K562 (cell line): ENCODE results near the gene SLC25A45. TPM values are rescaled to one million over a fixed set of nuclear protein-coding genes. Genes with fewer than 3 reads are reported as not detected.

Experiments
- C11orf30 ChIP-seq: fragments of 450-650 bp; IDR thresholded peaks from 2 replicates; pipeline ENCODE4 v1.6.1; 2016; ENCODE audit warnings: low read depth, mild to moderate bottlenecking
- CBX1 ChIP-seq: sonication (generic); IDR thresholded peaks from 2 replicates; pipeline ENCODE4 v1.6.1; 2016; ENCODE audit warnings: antibody characterized with exemption, low read depth, mild to moderate bottlenecking
- CXXC5 ChIP-seq: fragments of 250-450 bp; sonication (Bioruptor Pico); IDR thresholded peaks from 2 replicates; pipeline ENCODE4 v1.8.0; 2022; ENCODE audit warnings: inconsistent platforms, mild to moderate bottlenecking, moderate library complexity
- E2F3 ChIP-seq: fragments of 250-450 bp; sonication (Bioruptor Pico); IDR thresholded peaks from 2 replicates; pipeline ENCODE4 v1.4.0; 2020; ENCODE audit warnings: mild to moderate bottlenecking
- ETV1 ChIP-seq: fragments of 450-650 bp; conservative IDR thresholded peaks from 2 replicates; pipeline ENCODE4 v1.6.1; 2016; ENCODE audit warnings: missing genetic modification characterization, control low read depth, low read depth, missing compliant biosample characterization
- HDAC6 ChIP-seq: IDR thresholded peaks from 2 replicates; pipeline ENCODE4 v1.6.1; 2012; ENCODE audit warnings: low read depth, mild to moderate bottlenecking, control low read depth, inconsistent platforms, low read length, moderate library complexity
- MCM5 ChIP-seq: fragments of 450-650 bp; IDR thresholded peaks from 2 replicates; pipeline ENCODE4 v1.6.1; 2016; ENCODE audit warnings: low read depth
- MXI1 ChIP-seq: IDR thresholded peaks from 2 replicates; pipeline ENCODE4 v1.6.1; 2011; ENCODE audit warnings: low read depth, mild to moderate bottlenecking, improper control_type of control experiment, low read length
- NFIC ChIP-seq: fragments of 450-650 bp; IDR thresholded peaks from 2 replicates; pipeline ENCODE4 v1.6.1; 2017; ENCODE audit warnings: mild to moderate bottlenecking, inconsistent platforms
- NR2F6 ChIP-seq: fragments of 450-650 bp; formaldehyde crosslinking; IDR thresholded peaks from 2 replicates; pipeline ENCODE4 v1.4.0; 2020; ENCODE audit warnings: mild to moderate bottlenecking
- NR4A1 ChIP-seq, 2 experiments: fragments of 250-450 bp in 1 of 2; fragments of 450-650 bp in 1 of 2; sonication (Bioruptor Pico) in 1 of 2; IDR thresholded peaks; 2 replicates each; pipeline versions ENCODE4 v1.4.0 to v1.6.1; 2016 to 2020; ENCODE audit warnings: mild to moderate bottlenecking in 2 of 2, missing compliant biosample characterization in 1 of 2, missing genetic modification characterization in 1 of 2, moderate library complexity in 1 of 2
- SMAD1 ChIP-seq: fragments of 150-350 bp; IDR thresholded peaks from 2 replicates; pipeline ENCODE4 v1.6.1; 2014; ENCODE audit warnings: low read length, low read depth; ENCODE audit not compliant: partially characterized antibody
- SRSF1 ChIP-seq: fragments of 200-400 bp; formaldehyde crosslinking; IDR thresholded peaks from 2 replicates; pipeline ENCODE4 v1.6.1; 2017; ENCODE audit warnings: mild to moderate bottlenecking, low read depth, low read length, moderate library complexity
- TBP ChIP-seq: optimal IDR thresholded peaks from 2 replicates; pipeline ENCODE3; 2011; ENCODE audit warnings: low read depth, low read length, improper control_type of control experiment
- U2AF1 ChIP-seq: fragments of 200-400 bp; formaldehyde crosslinking; optimal IDR thresholded peaks from 2 replicates; pipeline ENCODE3; 2017; ENCODE audit warnings: mild to moderate bottlenecking, low read depth, low read length, moderate library complexity
- ZSCAN29 ChIP-seq: fragments of 450-650 bp; IDR thresholded peaks from 2 replicates; pipeline ENCODE4 v1.6.1; 2017
- polyA plus RNA-seq, 8 experiments: library from polyadenylated mRNA; depleted of rRNA in 4 of 8; stranded (reverse) in 5 of 8; unstranded in 3 of 8; fragments of >200 nt; fragmentation: Nextera tagmentation in 2 of 8; fragmentation: Illumina TruSeq in 1 of 8; extraction: Ambion mirVana in 2 of 8; extraction: Trizol in 1 of 8; gene quantifications; 2 replicates each; pipeline versions ENCODE4 v1.2.1 to v1.2.3, GENCODE V29; 2011 to 2014; ENCODE audit warnings: inconsistent platforms in 1 of 8, missing spikeins in 1 of 8
- total RNA-seq, 7 experiments: library from RNA; depleted of rRNA in 6 of 7; stranded (reverse); fragments of >200 nt in 6 of 7; fragmentation: Illumina TruSeq in 2 of 7; extraction: Trizol in 2 of 7; gene quantifications; 2 replicates each; pipeline versions ENCODE4 v1.2.1 to v1.2.3, GENCODE V29; 2011 to 2021; ENCODE audit warnings: low replicate concordance in 1 of 7
- TF ChIP-seq, protein P1 (sequence below): sonication (generic); formaldehyde crosslinking; IDR thresholded peaks from 2 replicates; pipeline ENCODE4 v1.8.1; 2022; ENCODE audit warnings: missing genetic modification reagents
- TF ChIP-seq, protein P2 (sequence below): fragments of 250-450 bp; sonication (Bioruptor Pico); IDR thresholded peaks from 2 replicates; pipeline ENCODE4 v1.5.0; 2021
- TF ChIP-seq, protein P3 (sequence below): fragments of 250-450 bp; sonication (Bioruptor Pico); IDR thresholded peaks from 2 replicates; pipeline ENCODE4 v1.4.0; 2020; ENCODE audit warnings: borderline replicate concordance
- TF ChIP-seq, protein P4 (sequence below): fragments of 150-350 bp; IDR thresholded peaks from 2 replicates; pipeline ENCODE4 v1.6.1; 2014; ENCODE audit warnings: low read depth, mild to moderate bottlenecking, low read length, borderline replicate concordance

Gene SLC25A45
- total and polyA plus RNA-seq, 9 of the 15 experiments (the other 6 are each of a cell fraction or from before 2014, with no cell fraction given), result 0.15 to 2.3 (median 0.68) TPM

DNA sequence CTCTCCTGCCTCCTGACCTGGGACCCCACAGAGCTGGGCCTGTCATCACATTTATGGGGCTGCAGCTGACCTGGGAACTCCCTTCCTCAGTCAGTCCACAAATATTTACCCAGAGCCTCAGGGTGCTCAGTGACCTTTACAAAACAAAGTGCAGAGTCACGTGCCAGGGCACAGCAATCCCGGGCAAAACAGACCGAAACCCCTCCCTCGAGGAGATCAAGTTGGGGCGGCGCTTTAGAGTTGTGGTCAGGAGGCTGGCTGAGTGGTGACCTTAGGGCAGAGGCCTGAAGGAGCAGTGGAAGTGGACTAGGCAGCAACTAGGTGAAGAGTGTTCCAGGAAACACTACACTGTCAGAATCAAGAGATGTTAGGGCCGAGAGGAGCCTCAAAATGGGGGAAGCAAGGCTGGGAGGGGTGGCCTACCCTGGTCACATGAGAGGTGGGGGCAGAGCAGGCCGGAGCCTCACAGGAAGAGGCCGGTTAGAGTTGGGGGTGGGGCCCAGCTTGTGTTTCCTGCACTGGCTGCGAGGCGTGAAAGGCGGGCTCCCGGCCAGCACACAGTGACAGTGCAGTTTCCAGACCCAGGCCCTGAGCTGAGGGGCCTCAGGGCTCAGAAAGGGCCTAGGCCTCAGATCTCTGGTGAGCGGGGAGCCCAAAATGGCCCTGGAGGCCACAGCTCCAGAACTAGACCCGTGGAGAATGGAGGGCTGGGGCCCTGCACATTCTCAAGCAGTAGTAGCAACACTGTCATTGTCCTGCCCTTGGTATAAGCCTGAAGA lies 36.4 kb upstream of the SLC25A45 start (continued):
- TF ChIP-seq, protein P1, sequence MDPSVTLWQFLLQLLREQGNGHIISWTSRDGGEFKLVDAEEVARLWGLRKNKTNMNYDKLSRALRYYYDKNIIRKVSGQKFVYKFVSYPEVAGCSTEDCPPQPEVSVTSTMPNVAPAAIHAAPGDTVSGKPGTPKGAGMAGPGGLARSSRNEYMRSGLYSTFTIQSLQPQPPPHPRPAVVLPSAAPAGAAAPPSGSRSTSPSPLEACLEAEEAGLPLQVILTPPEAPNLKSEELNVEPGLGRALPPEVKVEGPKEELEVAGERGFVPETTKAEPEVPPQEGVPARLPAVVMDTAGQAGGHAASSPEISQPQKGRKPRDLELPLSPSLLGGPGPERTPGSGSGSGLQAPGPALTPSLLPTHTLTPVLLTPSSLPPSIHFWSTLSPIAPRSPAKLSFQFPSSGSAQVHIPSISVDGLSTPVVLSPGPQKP (CRISPR knock-in tag), result no peak
- TF ChIP-seq SRSF1 (no peak), ZSCAN29 (no peak; the same call in 1 of the 2 replicates), NFIC (peak; percentile 98), CBX1 (0 out of 2 replicates have a peak, but pooled peaks have one; percentile 36), ETV1 (tag) (peak; percentile 90), CXXC5 (CRISPR knock-in tag) (peak; percentile 77), U2AF1 (no peak), HDAC6 (no peak), MXI1 (peak; percentile 39; the same call in 1 of the 2 replicates), C11orf30 (no peak), SMAD1 (peak; percentile 86), MCM5 (no peak), TBP (no peak), NR4A1 (CRISPR knock-in tag; IDR thresholded peaks at IDR 0.05) (no peak; the same call in 1 of the 2 replicates), NR4A1 (tag; IDR thresholded peaks at IDR 0.05) (peak; percentile 60; the same call in 1 of the 2 replicates), E2F3 (CRISPR knock-in tag) (no peak), NR2F6 (CRISPR knock-in tag) (no peak)
- TF ChIP-seq, protein P2, sequence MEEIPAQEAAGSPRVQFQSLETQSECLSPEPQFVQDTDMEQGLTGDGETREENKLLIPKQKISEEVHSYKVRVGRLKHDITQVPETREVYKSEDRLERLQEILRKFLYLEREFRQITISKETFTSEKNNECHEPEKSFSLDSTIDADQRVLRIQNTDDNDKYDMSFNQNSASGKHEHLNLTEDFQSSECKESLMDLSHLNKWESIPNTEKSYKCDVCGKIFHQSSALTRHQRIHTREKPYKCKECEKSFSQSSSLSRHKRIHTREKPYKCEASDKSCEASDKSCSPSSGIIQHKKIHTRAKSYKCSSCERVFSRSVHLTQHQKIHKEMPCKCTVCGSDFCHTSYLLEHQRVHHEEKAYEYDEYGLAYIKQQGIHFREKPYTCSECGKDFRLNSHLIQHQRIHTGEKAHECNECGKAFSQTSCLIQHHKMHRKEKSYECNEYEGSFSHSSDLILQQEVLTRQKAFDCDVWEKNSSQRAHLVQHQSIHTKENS, result no peak
- TF ChIP-seq, protein P3, sequence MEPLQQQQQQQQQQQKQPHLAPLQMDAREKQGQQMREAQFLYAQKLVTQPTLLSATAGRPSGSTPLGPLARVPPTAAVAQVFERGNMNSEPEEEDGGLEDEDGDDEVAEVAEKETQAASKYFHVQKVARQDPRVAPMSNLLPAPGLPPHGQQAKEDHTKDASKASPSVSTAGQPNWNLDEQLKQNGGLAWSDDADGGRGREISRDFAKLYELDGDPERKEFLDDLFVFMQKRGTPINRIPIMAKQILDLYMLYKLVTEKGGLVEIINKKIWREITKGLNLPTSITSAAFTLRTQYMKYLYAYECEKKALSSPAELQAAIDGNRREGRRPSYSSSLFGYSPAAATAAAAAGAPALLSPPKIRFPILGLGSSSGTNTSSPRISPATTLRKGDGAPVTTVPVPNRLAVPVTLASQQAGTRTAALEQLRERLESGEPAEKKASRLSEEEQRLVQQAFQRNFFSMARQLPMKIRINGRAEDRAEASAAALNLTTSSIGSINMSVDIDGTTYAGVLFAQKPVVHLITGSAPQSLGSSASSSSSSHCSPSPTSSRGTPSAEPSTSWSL (CRISPR knock-in tag), result no peak
- TF ChIP-seq, protein P4, sequence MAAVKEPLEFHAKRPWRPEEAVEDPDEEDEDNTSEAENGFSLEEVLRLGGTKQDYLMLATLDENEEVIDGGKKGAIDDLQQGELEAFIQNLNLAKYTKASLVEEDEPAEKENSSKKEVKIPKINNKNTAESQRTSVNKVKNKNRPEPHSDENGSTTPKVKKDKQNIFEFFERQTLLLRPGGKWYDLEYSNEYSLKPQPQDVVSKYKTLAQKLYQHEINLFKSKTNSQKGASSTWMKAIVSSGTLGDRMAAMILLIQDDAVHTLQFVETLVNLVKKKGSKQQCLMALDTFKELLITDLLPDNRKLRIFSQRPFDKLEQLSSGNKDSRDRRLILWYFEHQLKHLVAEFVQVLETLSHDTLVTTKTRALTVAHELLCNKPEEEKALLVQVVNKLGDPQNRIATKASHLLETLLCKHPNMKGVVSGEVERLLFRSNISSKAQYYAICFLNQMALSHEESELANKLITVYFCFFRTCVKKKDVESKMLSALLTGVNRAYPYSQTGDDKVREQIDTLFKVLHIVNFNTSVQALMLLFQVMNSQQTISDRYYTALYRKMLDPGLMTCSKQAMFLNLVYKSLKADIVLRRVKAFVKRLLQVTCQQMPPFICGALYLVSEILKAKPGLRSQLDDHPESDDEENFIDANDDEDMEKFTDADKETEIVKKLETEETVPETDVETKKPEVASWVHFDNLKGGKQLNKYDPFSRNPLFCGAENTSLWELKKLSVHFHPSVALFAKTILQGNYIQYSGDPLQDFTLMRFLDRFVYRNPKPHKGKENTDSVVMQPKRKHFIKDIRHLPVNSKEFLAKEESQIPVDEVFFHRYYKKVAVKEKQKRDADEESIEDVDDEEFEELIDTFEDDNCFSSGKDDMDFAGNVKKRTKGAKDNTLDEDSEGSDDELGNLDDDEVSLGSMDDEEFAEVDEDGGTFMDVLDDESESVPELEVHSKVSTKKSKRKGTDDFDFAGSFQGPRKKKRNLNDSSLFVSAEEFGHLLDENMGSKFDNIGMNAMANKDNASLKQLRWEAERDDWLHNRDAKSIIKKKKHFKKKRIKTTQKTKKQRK, result no peak
